Tibial nerve (tissue), 4 donors: ENCODE measurements around the gene TMEM217. TPM values are rescaled to one million over a fixed set of nuclear protein-coding genes. Genes with fewer than 3 reads are reported as not detected.

Experiments used
- DNase-seq, 2 donors: peaks; one replicate each; pipeline ENCODE4 v3.0.0-alpha.2; 2019; ENCODE audit warnings: low spot score in 2 of 2
- H3K27ac ChIP-seq, 4 donors: fragments of 200-600 bp; sonication (generic) in 3 of 4; one replicate each; pipeline ENCODE4 v1.5.1; 2017 to 2019; ENCODE audit warnings: mild to moderate bottlenecking in 1 of 4
- H3K27me3 ChIP-seq, 2 donors: fragments of 200-600 bp; sonication (generic) in 1 of 2; one replicate each; pipeline versions ENCODE4 v1.5.1 to v1.6.0; 2017 to 2019
- H3K36me3 ChIP-seq, 3 donors: fragments of 200-600 bp; sonication (generic); one replicate each; pipeline ENCODE4 v1.5.1; 2018 to 2019
- H3K4me1 ChIP-seq, 4 donors: fragments of 200-600 bp; sonication (generic) in 3 of 4; one replicate each; pipeline ENCODE4 v1.5.1; 2017 to 2019
- H3K4me3 ChIP-seq, 4 donors: fragments of 200-600 bp; sonication (generic) in 3 of 4; one replicate each; pipeline ENCODE4 v1.5.1; 2017 to 2019; ENCODE audit warnings: mild to moderate bottlenecking in 1 of 4, moderate library complexity in 1 of 4
- H3K9me3 ChIP-seq, 4 donors: fragments of 200-600 bp; sonication (generic) in 3 of 4; one replicate each; pipeline ENCODE4 v1.5.1; 2017 to 2019
- CTCF ChIP-seq, 5 experiments: fragments of 200-600 bp in 3 of 5; fragments of 450-650 bp in 2 of 5; sonication (generic) in 3 of 5; IDR thresholded peaks; one replicate each; pipeline ENCODE4 v1.5.1; 2016 to 2019; ENCODE audit warnings: antibody characterized with exemption in 5 of 5, mild to moderate bottlenecking in 3 of 5, moderate library complexity in 2 of 5
- EP300 ChIP-seq, 2 donors: sonication (generic); formaldehyde crosslinking; IDR thresholded peaks; one replicate each; pipeline ENCODE4 v1.6.1; 2017; ENCODE audit warnings: antibody characterized with exemption in 2 of 2, mild to moderate bottlenecking in 1 of 2
- POLR2A ChIP-seq, 2 donors: fragments of 450-650 bp; IDR thresholded peaks; one replicate each; pipeline ENCODE4 v1.6.1; 2017; ENCODE audit warnings: antibody characterized with exemption in 2 of 2, mild to moderate bottlenecking in 2 of 2, moderate library complexity in 2 of 2
- WGBS, 2 donors: methylation state at CpG; one replicate each; pipeline ENCODE4 v1.1.5; 2018; 5-methylcytosine and 5-hydroxymethylcytosine counted together
- total RNA-seq, 4 donors: library from RNA; depleted of rRNA; stranded (reverse); fragments of >200 nt; gene quantifications; one replicate each; pipeline ENCODE4 v1.1.0, GENCODE V29; 2016

Gene TMEM217
- total RNA-seq, 4 donors from 2014 or later = 0.39 to 1.2 TPM; not detected in 2

- DNase-seq = no peak
- Histone ChIP-seq H3K36me3 (no peaks in the 10 kb centered on the region), H3K27ac (no peak overlapping the region), H3K9me3 (no peaks in the 10 kb centered on the region), H3K27me3 (no peaks in the 10 kb centered on the region), H3K4me3 (no peak overlapping the region), H3K4me1 (peaks cover 0 to 9% (median 0%) of the 10 kb centered on the region in 4 donors)
- TF ChIP-seq CTCF (IDR thresholded peaks at IDR 0.05) = no peak
- no peak for TF ChIP-seq POLR2A (IDR thresholded peaks at IDR 0.05)
- no peak for TF ChIP-seq EP300 (IDR thresholded peaks at IDR 0.05)
- WGBS, 2 donors = 82 to 85% methylated on average over 12 of the region's 12 CpGs
Measured at GRCh38 chr6:37209461-37210205, 48.3 kb downstream of the TMEM217 start.

GRCh38 chr6:37208793-37209192 is 49.2 kb downstream of the TMEM217 start:
- Histone ChIP-seq H3K27me3 (no peaks in the 10 kb centered on the region), H3K4me1 (peaks cover 0 to 9% (median 0%) of the 10 kb centered on the region in 4 donors), H3K36me3 (no peaks in the 10 kb centered on the region), H3K27ac (no peak overlapping the region), H3K9me3 (no peaks in the 10 kb centered on the region), H3K4me3 (no peak overlapping the region)
- no peak for DNase-seq
- 93 to 95% methylated on average over 7 of the region's 7 CpGs for WGBS, 2 donors
- no peak for TF ChIP-seq POLR2A (IDR thresholded peaks at IDR 0.05)
- no peak for TF ChIP-seq EP300 (IDR thresholded peaks at IDR 0.05)
- no peak for TF ChIP-seq CTCF (IDR thresholded peaks at IDR 0.05)

- peak; percentile 58 to 82 for DNase-seq
- H3K36me3 ChIP-seq = no peaks in the 10 kb centered on the region
- no peak overlapping the region for H3K27ac ChIP-seq
- H3K27me3 ChIP-seq = no peaks in the 10 kb centered on the region
- peaks cover 0 to 9% (median 0%) of the 10 kb centered on the region in 4 donors for H3K4me1 ChIP-seq
- TF ChIP-seq CTCF (IDR thresholded peaks at IDR 0.05) (peak; percentile 47 to 71 (median 54)), EP300 (IDR thresholded peaks at IDR 0.05) (no peak)
- no peak overlapping the region for H3K4me3 ChIP-seq
- no peaks in the 10 kb centered on the region for H3K9me3 ChIP-seq
- 60 to 61% methylated on average over 7 of the region's 7 CpGs for WGBS, 2 donors
Measured at GRCh38 chr6:37207903-37208456, 50.0 kb downstream of the TMEM217 start.

GRCh38 chr6:37206622-37207021 is 51.3 kb downstream of the TMEM217 start:
- H3K36me3 ChIP-seq = no peaks in the 10 kb centered on the region
- H3K4me3 ChIP-seq = no peak overlapping the region
- no peaks in the 10 kb centered on the region for H3K27me3 ChIP-seq
- peaks cover 0 to 9% (median 0%) of the 10 kb centered on the region in 4 donors for H3K4me1 ChIP-seq
- WGBS, 2 donors = 80 to 81% methylated on average over 9 of the region's 9 CpGs
- no peaks in the 10 kb centered on the region for H3K9me3 ChIP-seq
- TF ChIP-seq POLR2A (IDR thresholded peaks at IDR 0.05) = no peak
- TF ChIP-seq CTCF (IDR thresholded peaks at IDR 0.05) = no peak
- TF ChIP-seq EP300 (IDR thresholded peaks at IDR 0.05) = no peak
- H3K27ac ChIP-seq = no peak overlapping the region
- no peak for DNase-seq

- Histone ChIP-seq H3K27ac (no peak overlapping the region), H3K4me3 (no peak overlapping the region), H3K9me3 (no peaks in the 10 kb centered on the region), H3K27me3 (no peaks in the 10 kb centered on the region), H3K36me3 (no peaks in the 10 kb centered on the region), H3K4me1 (peaks cover 0 to 9% (median 0%) of the 10 kb centered on the region in 4 donors)
- no peak for DNase-seq
- 90 to 93% methylated on average over 4 of the region's 4 CpGs for WGBS, 2 donors
- no peak for TF ChIP-seq EP300 (IDR thresholded peaks at IDR 0.05)
- no peak for TF ChIP-seq POLR2A (IDR thresholded peaks at IDR 0.05)
- TF ChIP-seq CTCF (IDR thresholded peaks at IDR 0.05) = no peak
Measured at GRCh38 chr6:37205997-37206340, 52.0 kb downstream of the TMEM217 start.
